Right hindlimb (tissue), 1 donor: ENCODE data around the gene CDKN2AIP.

Source experiments
- DNase-seq: peaks from one replicate; pipeline ENCODE4 v3.0.0-alpha.2; 2018

The CDKN2AIP gene

GRCh38 chr4:183444214-183445096 is at the start of gene CDKN2AIP:
CDKN2AIP (plus strand) TSS chr4:183444636; CDS start chr4:183444798, 162 bp downstream.
- DNase-seq = peak; percentile 96

- DNase-seq = no peak
These were observed 49.0 kb upstream of the CDKN2AIP start for GRCh38 chr4:183395395-183395794.

GRCh38 chr4:183396227-183396637 is 48.2 kb upstream of the CDKN2AIP start:
- DNase-seq = no peak

- no peak for DNase-seq
These were observed 46.6 kb upstream of the CDKN2AIP start for GRCh38 chr4:183397741-183398297.

GRCh38 chr4:183398298-183399125 is 45.9 kb upstream of the CDKN2AIP start:
- peak; percentile 81 for DNase-seq

- no peak for DNase-seq
These were observed 45.3 kb upstream of the CDKN2AIP start for GRCh38 chr4:183399126-183399522.

GRCh38 chr4:183399616-183400015 is 44.8 kb upstream of the CDKN2AIP start:
- no peak for DNase-seq

- no peak for DNase-seq
These were observed 44.4 kb upstream of the CDKN2AIP start for GRCh38 chr4:183400035-183400434.

- DNase-seq = no peak
These were observed 43.0 kb upstream of the CDKN2AIP start for GRCh38 chr4:183401473-183401872.

GRCh38 chr4:183402771-183403170 is 41.7 kb upstream of the CDKN2AIP start:
- no peak for DNase-seq

GRCh38 chr4:183403486-183403885 is 41.0 kb upstream of the CDKN2AIP start:
- DNase-seq = no peak

GRCh38 chr4:183403961-183404360 is 40.5 kb upstream of the CDKN2AIP start:
- DNase-seq = peak; percentile 50

- DNase-seq = no peak
These were observed 39.1 kb upstream of the CDKN2AIP start for GRCh38 chr4:183405303-183405702.

- DNase-seq = peak; percentile 93
These were observed 37.3 kb upstream of the CDKN2AIP start for GRCh38 chr4:183407128-183407585.

- DNase-seq = no peak
These were observed 36.6 kb upstream of the CDKN2AIP start for GRCh38 chr4:183407635-183408464.

- DNase-seq = no peak
These were observed 35.6 kb upstream of the CDKN2AIP start for GRCh38 chr4:183408796-183409195.

- DNase-seq = no peak
These were observed 35.0 kb upstream of the CDKN2AIP start for GRCh38 chr4:183409483-183409882.

GRCh38 chr4:183409934-183410333 is 34.5 kb upstream of the CDKN2AIP start:
- no peak for DNase-seq

- DNase-seq = no peak
These were observed 33.1 kb upstream of the CDKN2AIP start for GRCh38 chr4:183411291-183411861.

- no peak for DNase-seq
These were observed 31.6 kb upstream of the CDKN2AIP start for GRCh38 chr4:183412821-183413220.

- DNase-seq = no peak
These were observed 30.9 kb upstream of the CDKN2AIP start for GRCh38 chr4:183413234-183414200.
